ENCODE measurements around the gene APOBEC3A.

Gene APOBEC3A

GRCh38 chr22:38970551-38970950 lies 13.1 kb downstream of the APOBEC3A start:
- TF ChIP-seq TSHZ2 (CRISPR knock-in tag; IDR thresholded peaks at IDR 0.05) (no peak), ZNF565 (CRISPR knock-in tag; conservative IDR thresholded peaks at IDR 0.05; ENCODE audit: low read depth) (no peak), ZC3H10 (CRISPR knock-in tag; IDR thresholded peaks at IDR 0.05) (no peak), RARB (CRISPR knock-in tag; IDR thresholded peaks at IDR 0.05) (no peak), TCF4 (CRISPR knock-in tag; IDR thresholded peaks at IDR 0.05; ENCODE audit: borderline replicate concordance) (no peak), SNAI2 (CRISPR knock-in tag; IDR thresholded peaks at IDR 0.05) (no peak), ZNF8 (CRISPR knock-in tag; IDR thresholded peaks at IDR 0.05) (no peak), CSRNP3 (CRISPR knock-in tag; IDR thresholded peaks at IDR 0.05) (no peak), GLIS3 (CRISPR knock-in tag; IDR thresholded peaks at IDR 0.05) (no peak), ISL1 (CRISPR knock-in tag; IDR thresholded peaks at IDR 0.05) (no peak), ZFP3 (CRISPR knock-in tag; IDR thresholded peaks at IDR 0.05) (no peak), TOX (CRISPR knock-in tag; IDR thresholded peaks at IDR 0.05; ENCODE audit: borderline replicate concordance) (no peak), POU6F1 (CRISPR knock-in tag; IDR thresholded peaks at IDR 0.05; ENCODE audit: borderline replicate concordance, low read depth) (no peak), CREB5 (CRISPR knock-in tag; IDR thresholded peaks at IDR 0.05; ENCODE audit: low read depth) (no peak), CSDC2 (CRISPR knock-in tag; IDR thresholded peaks at IDR 0.05) (no peak)
- no peak for ATAC-seq

- no peak for TF ChIP-seq RARB (CRISPR knock-in tag; IDR thresholded peaks at IDR 0.05)
- TF ChIP-seq ZFP30 (CRISPR knock-in tag; IDR thresholded peaks at IDR 0.05), result no peak
- TF ChIP-seq OSR1 (CRISPR knock-in tag; IDR thresholded peaks at IDR 0.05), result no peak
- no peak for TF ChIP-seq ISL1 (CRISPR knock-in tag; IDR thresholded peaks at IDR 0.05)
- no peak for TF ChIP-seq GLIS3 (CRISPR knock-in tag; IDR thresholded peaks at IDR 0.05)
- no peak for TF ChIP-seq ESRRG (CRISPR knock-in tag; IDR thresholded peaks at IDR 0.05)
- TF ChIP-seq ARNTL (CRISPR knock-in tag; IDR thresholded peaks at IDR 0.05; ENCODE audit: borderline replicate concordance, low read depth), result no peak
- no peak for TF ChIP-seq POU6F1 (CRISPR knock-in tag; IDR thresholded peaks at IDR 0.05; ENCODE audit: borderline replicate concordance, low read depth)
- TF ChIP-seq ZC3H10 (CRISPR knock-in tag; IDR thresholded peaks at IDR 0.05), result no peak
- TF ChIP-seq BACH2 (CRISPR knock-in tag; IDR thresholded peaks at IDR 0.05; ENCODE audit: borderline replicate concordance), result no peak
- ATAC-seq, result no peak
These were observed 13.8 kb downstream of the APOBEC3A start for GRCh38 chr22:38971202-38971601.

GRCh38 chr22:38971791-38972190 lies 14.4 kb downstream of the APOBEC3A start:
- no peak for ATAC-seq
- TF ChIP-seq PATZ1 (CRISPR knock-in tag; IDR thresholded peaks at IDR 0.05; ENCODE audit: borderline replicate concordance) (no peak), CREB5 (CRISPR knock-in tag; IDR thresholded peaks at IDR 0.05; ENCODE audit: low read depth) (no peak), TSHZ2 (CRISPR knock-in tag; IDR thresholded peaks at IDR 0.05) (no peak), ZFP3 (CRISPR knock-in tag; IDR thresholded peaks at IDR 0.05) (no peak), TOX (CRISPR knock-in tag; IDR thresholded peaks at IDR 0.05; ENCODE audit: borderline replicate concordance) (no peak), ZNF70 (CRISPR knock-in tag; IDR thresholded peaks at IDR 0.05) (no peak), BACH2 (CRISPR knock-in tag; IDR thresholded peaks at IDR 0.05; ENCODE audit: borderline replicate concordance) (no peak), SNAI2 (CRISPR knock-in tag; IDR thresholded peaks at IDR 0.05) (no peak), GLIS3 (CRISPR knock-in tag; IDR thresholded peaks at IDR 0.05) (no peak), ZC3H10 (CRISPR knock-in tag; IDR thresholded peaks at IDR 0.05) (no peak), RARB (CRISPR knock-in tag; IDR thresholded peaks at IDR 0.05) (no peak)

All from SK-N-SH treated with all-trans-retinoic acid at 6 μM for 48 hours (cell line).